Fibroblast of the aortic adventitia (primary cell): ENCODE data around the gene LRSAM1. TPM values are rescaled to one million over a fixed set of nuclear protein-coding genes. Genes with fewer than 3 reads are reported as not detected.

Experiments used
- DNase-seq: peaks from one replicate; pipeline ENCODE4 v3.0.0-alpha.2; 2010; ENCODE audit warnings: low read depth
- H3K4me3 ChIP-seq: 2 replicates; pipeline ENCODE4 v1.5.1; 2011; ENCODE audit warnings: low read depth, mild to moderate bottlenecking, control low read depth, low read length, moderate library complexity
- CTCF ChIP-seq: IDR thresholded peaks from 2 replicates; pipeline ENCODE4 v1.5.1; 2011; ENCODE audit warnings: mild to moderate bottlenecking, low read length, control low read depth, inconsistent platforms; ENCODE audit not compliant: insufficient read depth
- total RNA-seq: library from RNA; depleted of rRNA; stranded (reverse); fragments of >200 nt; gene quantifications from 2 replicates; pipeline ENCODE4 v1.2.3, GENCODE V29; 2012; ENCODE audit warnings: low replicate concordance

The LRSAM1 gene
- total RNA-seq, 1 donor, result 15.3 TPM

- DNase-seq, result no peak
- TF ChIP-seq CTCF, result no peak
- H3K4me3 ChIP-seq, result no peak overlapping the region
Measured at GRCh38 chr9:127493592-127494303, 42.4 kb downstream of the LRSAM1 start.

GRCh38 chr9:127494304-127494702 is 43.0 kb downstream of the LRSAM1 start:
- DNase-seq, result no peak
- TF ChIP-seq CTCF, result no peak
- no peak overlapping the region for H3K4me3 ChIP-seq

GRCh38 chr9:127495884-127496555 is 44.7 kb downstream of the LRSAM1 start:
- TF ChIP-seq CTCF, result no peak
- H3K4me3 ChIP-seq, result no peak overlapping the region
- DNase-seq, result no peak

- DNase-seq, result no peak
- TF ChIP-seq CTCF, result no peak
- H3K4me3 ChIP-seq, result no peak overlapping the region
Measured at GRCh38 chr9:127496974-127497373, 45.7 kb downstream of the LRSAM1 start.

GRCh38 chr9:127497656-127498290 is 46.5 kb downstream of the LRSAM1 start:
- TF ChIP-seq CTCF, result no peak

GRCh38 chr9:127498298-127498697 is 47.0 kb downstream of the LRSAM1 start:
- no peak for TF ChIP-seq CTCF
- no peak overlapping the region for H3K4me3 ChIP-seq
- no peak for DNase-seq

More at GRCh38 chr9:127497656-127498290, 46.5 kb downstream of the LRSAM1 start:
- no peak overlapping the region for H3K4me3 ChIP-seq
- DNase-seq, result no peak
